Stimulated activated CD4-positive, alpha-beta T cell treated with anti-CD3 and anti-CD28 coated beads, Interleukin-12 subunit alpha, Interleukin-12 subunit beta, amount 100 ng/mL, for 48 hours (primary cell): ENCODE data around the gene CTBP2.
"Not testable (repeated sequence)": the region's sequence is repeated elsewhere in the genome, so short reads cannot be mapped to it uniquely, and the experiment has no call there.

Experiments used
- DNase-seq, 3 donors: peaks; one replicate each; pipeline ENCODE4 v3.0.0-alpha.2; 2020; ENCODE audit warnings: low read depth in 2 of 3, low spot score in 1 of 3

The CTBP2 gene

DNA sequence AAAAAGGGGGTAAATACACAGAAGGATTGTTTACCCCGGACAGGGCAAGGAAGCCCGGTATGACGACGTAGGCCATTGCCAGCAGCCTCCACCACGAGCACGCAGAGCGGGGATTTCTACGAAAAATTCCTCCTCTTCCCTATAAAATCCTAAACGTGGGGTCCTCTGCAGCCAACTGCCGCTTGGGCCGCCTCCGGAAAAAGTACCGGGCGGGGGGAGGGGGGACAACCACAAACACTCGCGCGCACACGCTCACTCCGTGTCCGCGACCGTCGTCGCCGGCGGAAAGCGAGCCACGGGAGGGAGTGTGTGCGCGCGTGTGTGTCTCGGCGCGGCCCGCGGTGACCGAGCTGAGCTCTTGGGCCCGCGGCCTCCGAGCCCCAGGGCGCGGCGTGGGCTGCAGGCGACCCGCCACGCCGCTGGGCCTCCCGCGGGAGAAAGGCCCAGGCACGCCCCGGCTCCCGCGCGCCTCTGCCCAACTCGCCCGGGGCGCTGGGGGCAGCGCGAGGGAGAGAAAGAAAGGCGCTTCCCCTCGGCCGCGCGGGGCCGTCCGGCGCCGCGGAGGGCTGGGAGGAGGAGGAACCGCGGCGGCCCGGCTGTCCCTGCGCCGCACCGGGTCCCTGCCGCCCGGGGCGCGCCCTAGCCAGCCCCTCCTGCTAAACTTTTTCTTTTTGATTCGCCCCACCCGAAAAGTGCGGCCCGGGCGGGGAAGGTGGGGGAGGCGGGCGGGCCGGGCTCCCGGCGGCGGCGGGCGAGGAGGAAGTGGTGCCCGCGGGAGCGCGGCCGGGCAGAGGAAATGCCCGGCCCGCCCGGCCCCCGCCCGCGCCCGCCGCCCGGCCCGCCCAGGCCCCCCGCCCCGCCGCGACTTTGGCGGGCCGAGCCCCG is 1.5 kb downstream of the CTBP2 start:
- DNase-seq, result no peak

DNA sequence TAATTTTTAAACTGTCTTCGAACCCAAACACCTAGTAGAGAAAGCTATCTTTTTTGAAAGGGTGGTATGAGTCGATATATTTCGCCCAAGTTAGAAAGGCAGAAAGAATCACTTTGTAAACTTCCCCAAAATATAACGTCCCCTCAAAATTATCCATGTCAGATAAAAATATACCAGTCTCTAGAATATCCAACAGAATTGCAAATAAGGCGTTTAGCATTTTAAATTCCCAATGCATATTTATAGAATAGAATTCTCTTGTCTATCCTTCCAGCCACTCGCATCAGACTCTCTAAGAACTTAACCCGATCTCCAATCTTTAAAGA is 2.1 kb downstream of the CTBP2 start:
- DNase-seq, result no peak

DNA sequence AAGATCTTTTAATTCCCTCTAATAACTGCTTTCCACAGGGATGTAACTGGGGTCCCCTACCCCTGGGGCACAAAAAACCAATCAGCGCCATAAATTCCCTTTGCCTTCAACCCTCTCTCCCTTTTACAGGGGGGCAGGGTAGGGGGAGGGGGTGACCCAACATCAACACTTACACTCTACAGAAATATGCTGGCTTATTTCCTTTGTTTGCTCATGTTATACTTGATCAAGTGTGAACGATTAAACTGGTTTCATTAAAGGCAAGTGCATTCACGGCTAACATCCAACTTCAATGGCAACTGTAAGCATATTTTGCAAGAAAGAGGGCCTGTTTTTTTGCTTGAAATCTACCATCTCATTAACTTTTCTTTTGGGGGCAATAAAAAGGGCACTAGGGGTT is 2.9 kb downstream of the CTBP2 start:
- DNase-seq, result no peak

DNA sequence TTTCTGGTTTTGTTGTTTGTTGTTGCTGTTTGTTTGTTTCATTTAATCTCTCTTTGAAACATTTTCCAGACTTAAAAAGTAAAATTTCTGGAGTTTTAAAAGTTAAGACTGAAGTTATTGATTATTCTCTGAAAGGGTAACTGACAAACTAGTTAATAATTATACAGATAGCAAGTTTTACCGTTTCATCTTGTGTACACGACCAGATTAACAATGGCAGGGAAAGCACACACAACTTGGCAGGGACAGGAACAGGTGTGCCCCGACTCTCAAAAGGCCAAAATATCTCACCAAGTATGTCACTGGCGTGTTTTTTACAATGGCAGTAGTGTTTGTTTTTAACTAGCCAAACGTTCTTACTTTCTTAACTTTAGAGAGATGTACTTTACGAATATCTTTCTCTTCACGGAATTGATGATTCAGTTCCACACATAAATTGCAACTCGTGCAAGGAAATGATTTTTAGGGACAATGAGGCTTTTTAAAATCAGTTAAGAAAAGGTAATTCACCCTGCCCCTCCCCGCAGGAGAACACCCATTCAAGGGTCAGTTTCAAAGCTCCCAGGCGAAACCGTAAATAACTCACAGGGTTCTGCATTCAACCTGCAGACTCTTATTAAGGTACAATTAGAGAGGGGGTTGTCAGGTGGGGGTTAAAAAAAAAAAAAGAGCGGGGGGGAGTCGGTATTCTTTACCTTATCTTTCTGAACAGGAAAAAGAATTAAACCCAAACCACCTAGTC is 3.5 kb downstream of the CTBP2 start:
- no peak for DNase-seq

DNA sequence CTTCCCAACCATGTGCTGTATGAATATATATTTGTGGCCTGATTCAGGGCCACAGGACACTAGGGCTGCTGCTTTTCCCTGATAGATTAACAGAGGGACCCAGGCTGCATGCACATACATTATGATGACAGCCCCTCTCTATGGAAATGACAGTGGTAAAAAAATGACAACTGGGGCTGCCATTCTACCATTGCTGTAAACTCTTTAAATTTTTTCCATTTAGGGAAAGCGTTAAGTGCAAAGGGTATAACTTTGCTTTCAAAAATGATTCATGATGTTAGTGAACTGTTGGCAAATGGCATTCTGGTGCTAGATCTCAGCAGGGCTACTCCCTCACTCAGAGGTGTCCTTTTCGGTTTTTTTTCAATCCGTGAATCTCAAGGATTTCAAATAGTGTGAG is 4.2 kb downstream of the CTBP2 start:
- DNase-seq, result no peak

DNA sequence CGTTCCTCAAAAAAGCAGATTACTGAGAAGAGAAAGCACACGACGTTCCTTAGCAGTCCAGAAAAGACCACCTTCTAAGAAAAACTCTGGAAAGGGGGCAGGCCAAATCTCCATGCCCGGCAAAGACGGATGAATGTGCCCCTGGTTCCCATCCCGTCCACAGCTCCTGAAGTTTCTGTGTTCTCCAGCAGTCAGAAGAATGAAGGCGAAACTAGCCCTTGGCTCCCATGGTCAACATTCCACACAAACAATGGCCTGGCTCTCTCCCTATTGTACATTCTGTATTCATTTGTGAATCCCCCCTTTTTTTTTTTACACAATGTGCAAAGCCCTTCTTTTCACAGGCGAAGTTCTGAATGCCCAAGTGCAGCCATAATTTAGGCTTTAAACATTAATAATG is 5.3 kb downstream of the CTBP2 start:
- no peak for DNase-seq

DNA sequence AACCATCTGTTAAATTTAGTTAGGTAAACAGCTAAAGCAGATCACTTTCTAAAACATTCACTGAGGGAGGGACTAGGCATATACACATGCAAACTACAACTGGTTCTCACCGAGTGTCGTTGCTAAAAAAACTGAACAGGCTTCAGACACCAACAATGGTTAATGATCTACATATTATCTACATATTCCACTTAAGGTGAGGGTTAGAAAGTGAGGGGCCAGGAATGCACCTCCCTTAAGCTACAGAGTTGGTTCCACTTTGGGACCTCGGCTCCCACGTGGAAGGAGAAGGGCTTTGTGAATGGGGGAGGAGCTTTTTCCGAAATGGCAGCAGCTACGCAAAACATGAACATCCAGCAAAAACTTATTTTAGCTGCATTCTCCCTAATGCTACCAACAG is 5.8 kb downstream of the CTBP2 start:
- DNase-seq, result no peak

DNA sequence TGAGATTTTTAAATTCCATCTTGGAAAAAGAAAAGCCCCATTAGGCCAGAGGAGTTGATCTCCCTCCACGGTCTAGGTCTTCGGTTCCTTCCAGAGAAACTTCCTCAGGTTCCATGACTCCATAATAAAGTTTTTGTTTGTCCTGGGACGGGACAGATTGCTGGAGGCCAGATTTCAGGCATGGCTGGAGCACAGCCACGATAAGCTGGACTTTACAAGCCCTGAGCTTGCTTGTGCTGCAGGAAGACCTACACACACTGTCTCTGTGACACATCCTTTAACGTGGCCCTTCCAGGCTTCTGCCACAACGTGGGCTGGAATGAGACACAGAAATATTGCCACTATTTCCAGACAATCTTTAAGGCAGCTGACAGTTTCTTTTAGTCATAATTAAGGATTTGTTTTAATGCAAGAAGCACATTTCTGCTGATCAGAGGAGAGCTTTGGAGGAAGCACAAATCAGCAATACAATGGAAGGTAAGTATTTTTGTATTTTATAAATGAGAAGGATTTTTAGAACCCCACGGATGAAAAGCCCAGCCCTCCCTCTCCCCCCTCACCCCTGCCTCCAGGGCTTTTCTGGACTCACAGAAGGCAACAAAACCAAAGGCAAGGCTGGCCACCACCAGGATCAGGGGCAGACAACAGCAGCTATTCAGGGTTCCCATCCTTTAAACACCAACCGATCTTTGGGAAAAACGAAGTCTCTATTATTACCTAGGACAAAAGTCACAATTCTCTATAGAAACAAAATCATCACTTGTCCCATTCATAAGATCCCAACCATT is 6.5 kb downstream of the CTBP2 start:
- no peak for DNase-seq

DNA sequence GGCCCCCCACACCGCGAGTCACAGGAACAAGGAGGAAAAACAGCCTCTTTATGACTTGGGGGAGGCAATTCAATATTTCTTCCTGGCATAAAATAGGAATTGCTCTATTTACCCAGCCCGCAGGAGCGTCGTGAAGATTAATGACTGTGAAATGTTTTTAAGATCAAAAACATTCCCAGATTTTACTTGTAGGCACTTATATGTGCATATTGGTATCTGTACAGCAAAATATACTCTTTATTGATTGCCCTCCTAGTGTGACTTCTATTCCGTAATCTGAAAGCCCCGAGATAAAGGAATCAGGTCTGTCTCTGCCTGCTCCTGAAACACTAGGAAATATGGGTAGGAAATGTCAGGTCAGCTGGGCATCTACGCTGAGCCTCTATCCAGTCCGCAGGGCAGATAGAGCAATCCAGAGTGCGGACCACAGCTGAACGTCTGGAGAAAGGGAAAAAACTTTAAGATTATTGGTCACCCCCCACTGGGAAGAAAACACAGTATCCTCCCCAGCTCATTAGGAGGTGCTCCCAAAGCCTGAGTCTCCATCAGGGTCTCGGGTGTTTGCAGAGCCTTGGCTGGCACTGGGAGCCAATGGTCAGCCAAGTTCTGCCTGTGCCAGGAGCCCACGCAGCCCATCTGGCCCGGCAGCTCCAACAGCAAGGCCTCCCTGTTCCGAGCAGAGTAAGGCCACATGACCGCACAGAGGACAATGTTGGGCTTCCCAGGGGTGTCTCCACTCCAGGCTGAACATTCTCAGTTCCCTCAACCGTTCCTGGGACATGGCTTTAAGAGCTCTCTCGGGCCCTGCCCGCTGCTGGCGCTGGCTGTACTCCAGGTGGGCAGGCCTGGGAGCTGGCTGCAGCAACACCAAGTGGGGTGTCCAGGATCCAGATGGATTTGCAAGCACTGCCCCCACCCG is 7.7 kb downstream of the CTBP2 start:
- DNase-seq, result no peak

DNA sequence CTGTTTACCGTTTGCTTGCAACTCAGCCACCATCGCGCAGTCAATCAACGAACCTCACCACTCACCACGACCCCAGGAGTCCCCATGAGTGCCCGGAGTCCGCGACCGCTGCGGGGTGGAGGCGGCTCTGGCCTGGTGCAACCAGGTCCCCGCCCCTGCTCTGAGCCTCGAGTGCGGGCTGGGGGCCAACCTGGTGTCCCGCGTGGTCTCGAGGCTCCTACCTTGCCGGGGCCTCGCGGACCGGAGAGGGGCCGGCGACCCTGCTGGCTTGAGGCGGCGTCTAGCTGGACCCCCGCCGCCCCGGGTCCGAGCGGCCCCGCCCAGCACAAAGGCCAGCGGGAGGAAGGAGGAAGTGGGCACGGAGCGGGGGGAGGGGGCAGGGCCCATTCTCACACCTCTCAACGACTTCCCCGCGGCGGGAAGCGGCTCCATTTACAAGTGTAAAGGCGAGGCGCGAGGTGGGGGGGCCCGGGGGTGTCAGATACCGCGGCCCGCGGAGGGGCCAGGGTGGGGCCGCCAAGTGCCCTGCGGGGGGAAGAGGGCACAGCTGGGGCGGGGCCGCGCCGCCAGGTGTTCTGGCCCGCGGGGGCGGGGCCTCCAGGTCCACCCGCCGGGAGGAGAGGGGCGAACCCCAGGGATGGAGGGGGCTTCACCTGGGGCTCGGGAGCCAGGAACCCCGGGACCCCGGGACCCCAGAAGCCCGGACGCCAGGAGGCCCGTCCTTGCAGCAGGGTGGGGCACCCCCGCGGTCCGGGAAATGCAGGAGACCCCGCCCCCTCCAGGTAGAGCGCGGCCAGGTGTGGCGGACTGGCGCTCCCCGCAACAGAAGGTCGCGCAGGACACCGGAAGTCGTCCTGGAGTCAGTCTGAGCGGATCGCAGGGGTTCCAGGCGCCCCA is 8.6 kb downstream of the CTBP2 start:
- DNase-seq, result no peak

DNA sequence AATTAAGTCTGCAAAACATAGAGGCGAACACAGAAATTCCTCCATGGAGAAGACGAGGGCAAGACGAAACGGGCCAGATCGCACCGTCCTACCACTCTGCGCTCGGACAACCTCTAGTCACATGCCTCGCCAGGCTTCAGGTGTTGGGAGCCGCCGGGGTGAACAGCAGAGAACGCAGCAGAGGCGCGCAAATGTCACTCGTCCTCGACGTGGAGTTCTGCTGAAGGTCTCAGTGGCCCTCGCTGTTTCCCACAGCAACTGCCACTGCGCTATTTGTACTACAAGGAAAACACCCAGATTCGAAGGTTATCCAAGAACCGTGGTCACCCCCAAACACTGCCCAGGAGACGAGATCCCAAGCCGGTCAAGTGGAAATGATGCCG is 9.2 kb downstream of the CTBP2 start:
- no peak for DNase-seq

DNA sequence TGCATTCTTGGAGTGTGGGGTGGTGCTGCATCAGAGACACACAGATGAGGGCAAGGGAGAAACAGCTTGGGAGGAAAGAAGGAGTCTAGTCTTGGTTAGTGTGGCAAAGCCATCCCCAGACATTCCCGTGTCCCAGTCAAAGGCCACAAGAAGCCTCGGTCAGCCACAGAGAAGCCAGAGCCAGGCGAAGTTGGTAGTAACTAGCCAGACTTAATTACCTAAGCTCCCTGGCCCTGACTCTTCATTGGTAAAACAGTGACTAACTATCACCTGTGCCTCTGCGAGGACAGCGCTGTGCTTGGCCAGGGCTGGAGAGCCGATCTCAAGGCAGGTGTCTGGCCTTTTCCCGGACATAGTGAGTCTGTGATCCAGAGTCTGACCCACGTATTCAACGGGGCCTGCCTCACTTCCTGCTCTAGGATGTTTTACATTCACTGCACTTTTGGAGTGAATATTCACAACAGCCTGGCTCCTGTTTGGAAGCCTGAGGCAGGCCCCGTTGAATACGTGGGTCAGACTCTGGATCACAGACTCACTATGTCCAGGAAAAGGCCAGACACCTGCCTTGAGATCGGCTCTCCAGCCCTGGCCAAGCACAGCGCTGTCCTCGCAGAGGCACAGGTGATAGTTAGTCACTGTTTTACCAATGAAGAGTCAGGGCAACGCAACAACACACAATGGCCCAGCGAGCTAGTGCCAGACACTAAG is 9.8 kb downstream of the CTBP2 start:
- not testable (repeated sequence) for DNase-seq

DNA sequence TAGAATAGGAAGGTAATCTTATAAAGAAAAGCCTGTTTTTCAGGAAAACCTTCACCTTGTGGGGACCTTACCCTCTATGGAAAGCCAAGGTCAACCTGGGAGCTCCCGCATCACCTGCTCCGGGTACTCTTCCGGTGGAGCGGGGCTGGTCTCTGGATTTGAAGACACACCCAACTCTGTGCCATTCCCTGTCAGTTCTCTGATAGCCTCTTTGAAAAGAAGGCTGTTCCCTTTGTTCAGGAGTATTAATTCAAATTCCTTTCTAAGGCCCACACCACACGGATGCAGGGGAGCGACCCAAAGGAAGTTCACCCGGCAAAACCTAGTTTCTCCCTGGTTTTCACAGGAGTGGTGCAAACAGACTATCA is 10.7 kb downstream of the CTBP2 start:
- DNase-seq, result no peak

DNA sequence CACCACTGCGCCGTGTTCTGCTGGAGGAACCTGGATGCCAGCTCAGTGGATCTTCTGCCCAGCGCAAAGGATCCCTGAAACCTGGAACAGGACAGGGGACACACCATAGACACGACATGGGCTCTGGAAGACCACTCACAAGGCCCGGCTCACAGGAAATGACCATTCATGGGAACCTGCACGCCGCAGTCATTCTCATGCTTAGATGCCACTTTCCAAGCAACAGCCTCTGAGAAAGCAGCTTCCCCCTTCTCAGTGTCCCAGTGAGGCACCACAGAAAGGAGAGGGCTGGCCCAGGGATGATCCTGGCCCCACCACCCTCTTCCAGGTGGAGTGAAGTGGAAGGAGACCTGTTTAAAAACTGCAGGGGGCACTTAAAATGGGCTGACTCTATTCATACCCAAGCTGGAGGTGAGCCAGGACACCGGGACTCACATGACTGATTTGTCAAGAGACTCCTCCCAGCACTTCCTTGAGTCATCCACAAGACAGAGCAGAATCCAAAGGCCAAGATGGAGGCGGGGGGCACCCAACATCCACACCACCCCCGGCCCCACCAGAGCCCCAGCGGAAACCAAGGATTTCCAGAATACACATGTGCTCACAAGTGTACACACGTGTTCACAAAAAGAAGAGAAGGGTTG is 11.2 kb downstream of the CTBP2 start:
- DNase-seq, result no peak

DNA sequence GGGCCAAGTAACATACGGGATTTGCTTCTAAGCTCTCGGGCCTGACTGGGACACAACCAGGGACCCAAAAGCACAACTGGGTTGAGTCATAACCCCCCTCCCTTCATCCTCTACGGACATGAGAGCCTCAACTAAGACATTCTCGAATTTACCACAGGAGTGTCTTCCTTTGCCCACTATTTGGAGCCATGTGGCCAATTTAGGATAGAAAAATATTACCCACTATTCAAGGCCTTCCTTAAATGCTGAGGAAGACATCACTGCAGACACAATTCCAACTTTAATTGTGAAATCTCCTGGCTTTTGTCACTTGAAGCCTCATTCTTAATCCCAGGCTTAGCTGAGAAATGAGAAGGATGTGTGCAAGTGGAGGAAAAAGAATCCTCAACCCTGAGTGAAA is 11.8 kb downstream of the CTBP2 start:
- no peak for DNase-seq

DNA sequence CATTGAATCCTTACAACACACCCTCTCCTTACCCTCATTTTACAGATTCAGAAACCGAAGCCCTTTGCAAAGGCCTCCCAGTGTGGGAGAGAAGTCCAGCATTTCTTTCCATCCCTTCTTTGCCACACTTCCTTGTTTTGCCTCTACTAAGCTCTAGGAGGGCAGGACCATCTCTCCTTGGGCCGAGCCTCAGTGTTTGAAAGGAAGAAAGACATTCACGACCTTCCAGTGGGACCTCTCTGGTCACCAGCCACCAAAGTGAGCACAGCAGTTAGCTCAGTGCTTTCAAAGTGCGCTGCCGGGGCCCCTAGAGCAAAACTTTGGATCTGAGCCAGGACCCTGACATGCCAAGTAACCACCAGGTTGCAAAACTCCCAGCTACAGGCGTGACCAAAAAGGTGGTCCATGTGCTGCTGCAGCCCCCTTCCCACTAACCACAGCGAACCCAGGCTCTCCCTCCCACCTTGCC is 12.4 kb downstream of the CTBP2 start:
- no peak for DNase-seq

DNA sequence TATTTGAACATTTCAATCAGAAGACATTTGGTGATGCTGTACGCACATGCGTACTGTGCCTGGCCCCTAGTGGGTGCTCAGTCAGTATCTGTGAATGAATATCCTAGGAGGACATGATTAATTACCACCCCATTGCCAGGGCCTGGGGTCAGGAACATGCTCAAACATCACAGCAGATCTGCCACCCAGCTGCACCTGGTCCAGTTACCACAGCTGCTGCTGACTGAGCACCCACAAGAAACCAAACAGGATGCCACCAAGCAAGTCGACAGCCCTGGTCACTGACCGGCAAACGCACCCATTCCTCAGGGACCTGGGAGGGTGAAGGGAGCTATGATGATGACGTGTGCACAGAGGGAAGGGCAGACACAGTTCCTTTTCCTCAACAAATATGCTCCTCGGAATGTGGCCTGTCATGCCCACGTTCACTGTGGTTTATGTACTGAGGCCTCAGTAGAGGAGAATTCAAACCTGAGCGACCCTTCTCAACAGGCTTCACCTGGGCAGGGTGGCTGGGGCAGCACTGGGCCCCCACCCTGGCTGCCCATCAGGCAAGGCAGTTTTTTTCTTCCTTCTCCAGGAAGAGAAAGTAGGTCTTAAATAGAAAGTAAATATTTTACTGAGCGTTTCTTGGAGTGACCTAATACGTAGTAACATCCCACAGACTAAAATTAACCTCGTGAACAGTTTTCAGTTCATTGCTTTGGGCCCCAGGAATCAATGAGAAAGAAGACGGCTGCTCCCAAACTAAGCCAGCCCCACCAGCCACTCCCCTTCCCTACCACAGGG is 13.4 kb downstream of the CTBP2 start:
- no peak for DNase-seq

DNA sequence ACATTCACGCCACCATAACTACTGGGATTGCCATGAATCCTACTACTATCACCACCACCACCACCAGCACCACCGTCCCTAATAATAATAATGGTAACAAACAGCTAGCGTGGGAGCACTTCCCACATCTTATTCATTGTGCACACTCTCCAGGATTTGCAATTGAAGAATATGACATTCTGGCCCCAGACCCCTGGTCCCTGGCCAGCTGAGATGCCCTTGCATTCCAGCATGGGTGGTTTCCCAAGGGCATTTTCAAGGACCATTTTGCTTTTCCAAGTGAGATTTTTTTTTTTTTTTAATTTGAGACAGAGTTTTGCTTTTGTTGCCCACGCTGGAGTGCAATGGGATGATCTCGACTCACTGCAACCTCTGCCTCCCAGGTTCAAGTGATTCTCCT is 14.7 kb downstream of the CTBP2 start:
- no peak for DNase-seq
